Aorta (tissue), 5 donors: ENCODE results near the gene ZFP37. TPM values are rescaled to one million over a fixed set of nuclear protein-coding genes. Genes with fewer than 3 reads are reported as not detected.

Experiments used
- ATAC-seq: fragments of 200-7000 bp; cut with Tn5 transposase; one replicate; pipeline ENCODE4 v1.9.1; 2022; ENCODE audit warnings: moderate library complexity; ENCODE audit not compliant: low FRiP score
- DNase-seq, 2 donors: peaks; one replicate each; pipeline ENCODE4 v3.0.0-alpha.2; 2020
- H3K27ac ChIP-seq, 2 donors: one replicate each; pipeline ENCODE4 v1.5.1; 2013; ENCODE audit warnings: low read length in 2 of 2, mild to moderate bottlenecking in 2 of 2, moderate library complexity in 2 of 2, control low read depth in 1 of 2, inconsistent platforms in 1 of 2, low read depth in 1 of 2
- H3K27me3 ChIP-seq, 2 donors: one replicate each; pipeline ENCODE4 v1.6.1; 2013; ENCODE audit warnings: control low read depth in 1 of 2, low read length in 1 of 2, mild to moderate bottlenecking in 1 of 2, moderate library complexity in 1 of 2; ENCODE audit not compliant: insufficient read depth in 2 of 2, control insufficient read depth in 1 of 2
- H3K36me3 ChIP-seq, 2 donors: one replicate each; pipeline ENCODE4 v1.6.1; 2013; ENCODE audit warnings: control low read depth in 1 of 2, low read length in 1 of 2, mild to moderate bottlenecking in 1 of 2; ENCODE audit not compliant: insufficient read depth in 2 of 2, control insufficient read depth in 1 of 2
- H3K4me1 ChIP-seq, 2 donors: one replicate each; pipeline ENCODE4 v1.6.1; 2013; ENCODE audit warnings: low read length in 2 of 2, control low read depth in 1 of 2, mild to moderate bottlenecking in 1 of 2, moderate library complexity in 1 of 2; ENCODE audit not compliant: insufficient read depth in 2 of 2, control insufficient read depth in 1 of 2
- H3K4me3 ChIP-seq, 2 donors: one replicate each; pipeline ENCODE4 v1.5.1; 2013; ENCODE audit warnings: low read length in 2 of 2, control low read depth in 1 of 2, mild to moderate bottlenecking in 1 of 2
- H3K9me3 ChIP-seq: one replicate; pipeline ENCODE4 v1.6.1; 2013; ENCODE audit warnings: mild to moderate bottlenecking, low read length; ENCODE audit not compliant: control insufficient read depth
- WGBS, 2 donors: extraction: QIAGEN DNeasy Blood & Tissue Kit; methylation state at CpG; one replicate each; pipeline ENCODE4 v1.1.7; 2013; 5-methylcytosine and 5-hydroxymethylcytosine counted together
- intact Hi-C, 2 donors: fragments of 100-400 bp; cut with DNase I; formaldehyde crosslinking; loops; one replicate each; pipeline versions ENCODE4 v1.14.2 to v1.15.0; 2022
- polyA plus RNA-seq, 2 donors: library from polyadenylated mRNA; stranded (reverse); fragments of 200-250 nt; gene quantifications; one replicate each; pipeline ENCODE4 v1.2.3, GENCODE V29; 2013
- total RNA-seq, 2 donors: library from RNA; stranded (reverse); fragmentation: NEBNext Ultra II Directional; extraction: Animal tissue kit (Norgen Biotek cat#: 25700); gene quantifications; one replicate each; pipeline ENCODE4 v1.2.1, GENCODE V29; 2021
- donor health status: healthy with polysubstance abuse.
- donor health status: Bipolar disorder and iron deficiency.
- donor health status: DM: no; HTN: no; CAD: no.
- donor health status: DM: no; HTN: no; CAD: no.
- donor health status: DM: yes; HTN: yes; CAD: no.

Gene ZFP37
- total and polyA plus RNA-seq, 4 donors, result 0.75 to 6.8 (median 3.2) TPM

- 51 to 61% methylated on average over 1 of the region's 1 CpG for WGBS, 2 donors
- no peak overlapping the region for H3K4me3 ChIP-seq
- intact Hi-C loops, result no loop called here
- H3K27me3 ChIP-seq, result no peaks in the 10 kb centered on the region
- ATAC-seq (no peak), DNase-seq (no peak)
- H3K27ac ChIP-seq, result no peak overlapping the region
- H3K9me3 ChIP-seq, result no peaks in the 10 kb centered on the region
- no peaks in the 10 kb centered on the region for H3K4me1 ChIP-seq
- peaks cover 0 to 2% of the 10 kb centered on the region in 2 donors for H3K36me3 ChIP-seq
These were observed 50.7 kb downstream of the ZFP37 start for GRCh38 chr9:113005777-113006176.

DNA sequence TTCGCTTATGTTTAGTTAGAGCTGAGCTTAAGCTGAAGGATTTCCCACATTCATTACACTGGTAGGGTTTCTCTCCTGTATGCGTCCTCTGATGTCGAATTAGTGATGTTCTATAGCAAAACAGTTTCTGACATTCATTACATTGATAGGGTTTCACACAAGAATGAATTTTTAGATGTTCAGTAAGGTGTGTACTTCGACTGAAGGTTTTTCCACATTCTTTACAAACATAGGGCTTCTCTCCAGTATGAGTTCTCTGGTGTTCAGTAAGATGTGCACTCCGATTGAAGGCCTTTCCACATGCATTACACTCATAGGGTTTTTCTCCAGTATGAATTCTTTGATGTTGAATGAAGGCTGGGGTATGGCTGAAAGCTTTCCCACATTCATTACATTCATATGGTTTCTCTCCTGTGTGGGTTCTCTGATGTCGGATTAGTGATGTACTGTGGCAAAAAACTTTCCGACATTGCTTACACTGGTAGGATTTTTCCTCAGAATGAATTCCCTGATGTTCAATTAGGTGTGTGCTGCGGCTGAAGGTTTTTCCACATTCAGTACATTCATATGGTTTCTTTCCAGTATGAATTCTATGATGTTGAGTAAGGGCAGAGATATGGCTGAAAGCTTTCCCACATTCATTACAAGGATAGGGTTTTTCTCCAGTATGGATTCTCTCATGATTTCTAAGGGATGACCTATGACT, 59.1 kb downstream of the ZFP37 start:
- DNase-seq (no peak), ATAC-seq (no peak)
- intact Hi-C loops, result no loop called here
- Histone ChIP-seq H3K27me3 (no peaks in the 10 kb centered on the region), H3K9me3 (peaks cover 22% of the 10 kb centered on the region), H3K4me1 (no peaks in the 10 kb centered on the region), H3K4me3 (peak overlapping the region in 1 of 2 donors; percentile 14), H3K36me3 (peaks cover 0 to 5% of the 10 kb centered on the region in 2 donors), H3K27ac (no peak overlapping the region)
- WGBS, 2 donors, result 94 to 95% methylated on average over 8 of the region's 8 CpGs

Other genes with a start within 250 kb of the ZFP37 start
- gene SLC46A2, start 165.8 kb downstream of the ZFP37 start, total RNA-seq, result under 1 TPM in 1 of 2 donors, not detected in 1; 0.18 TPM
- not detected for gene SLC46A2, start 165.8 kb downstream of the ZFP37 start, polyA plus RNA-seq
- 1 to 10 TPM; 1.5 to 2.1 TPM for gene ZNF883, start 44.5 kb downstream of the ZFP37 start, total RNA-seq
- gene ZNF883, start 44.5 kb downstream of the ZFP37 start, polyA plus RNA-seq, result 1 to 10 TPM; 1.0 to 1.9 TPM
- 10 to 100 TPM; 13.2 to 14.0 TPM for gene SLC31A2, start 94.3 kb upstream of the ZFP37 start, total RNA-seq
- gene SLC31A2, start 94.3 kb upstream of the ZFP37 start, polyA plus RNA-seq, result 10 to 100 TPM in 1 of 2 donors, 1 to 10 TPM in 1; 3.1 to 11.0 TPM
- 10 to 100 TPM; 26.4 to 48.3 TPM for gene FKBP15, start 164.6 kb upstream of the ZFP37 start, total RNA-seq
- 10 to 100 TPM in 1 of 2 donors, 1 to 10 TPM in 1; 8.4 to 13.9 TPM for gene FKBP15, start 164.6 kb upstream of the ZFP37 start, polyA plus RNA-seq
- gene SLC31A1, start 164.8 kb upstream of the ZFP37 start, total RNA-seq, result 10 to 100 TPM; 16.6 to 17.1 TPM
- gene SLC31A1, start 164.8 kb upstream of the ZFP37 start, polyA plus RNA-seq, result 1 to 10 TPM; 6.0 to 9.4 TPM
- 10 to 100 TPM; 23.1 to 23.8 TPM for gene CDC26, start 218.8 kb upstream of the ZFP37 start, total RNA-seq
- gene CDC26, start 218.8 kb upstream of the ZFP37 start, polyA plus RNA-seq, result 100 to 1,000 TPM in 1 of 2 donors, 10 to 100 TPM in 1; 42.1 to 134 TPM
- gene PRPF4, start 218.9 kb upstream of the ZFP37 start, total RNA-seq, result 10 to 100 TPM; 12.8 to 12.9 TPM
- 10 to 100 TPM in 1 of 2 donors, 1 to 10 TPM in 1; 8.4 to 12.0 TPM for gene PRPF4, start 218.9 kb upstream of the ZFP37 start, polyA plus RNA-seq
- not detected for gene RNF183, start 246.7 kb upstream of the ZFP37 start, total RNA-seq
- not detected for gene RNF183, start 246.7 kb upstream of the ZFP37 start, polyA plus RNA-seq